Gastrocnemius medialis (tissue), 4 donors: ENCODE measurements around the gene FIGNL1. TPM values are rescaled to one million over a fixed set of nuclear protein-coding genes. Genes with fewer than 3 reads are reported as not detected.

Experiments used
- ATAC-seq, 2 donors: fragments of 150-250 bp; one replicate each; pipeline ENCODE4 v1.9.1; 2016
- DNase-seq, 2 donors: peaks; one replicate each; pipeline ENCODE4 v3.0.0-alpha.2; 2019
- H3K27ac ChIP-seq, 4 donors: fragments of 200-600 bp; sonication (generic); 1 replicate in 1 of 4; 2 replicates in 3 of 4; pipeline ENCODE4 v1.5.1; 2016 to 2018; ENCODE audit warnings: mild to moderate bottlenecking in 2 of 4, moderate library complexity in 1 of 4
- H3K27me3 ChIP-seq, 3 donors: fragments of 200-600 bp; sonication (generic) in 2 of 3; 1 replicate in 1 of 3; 2 replicates in 2 of 3; pipeline versions ENCODE4 v1.5.1 to v1.6.0; 2016 to 2019; ENCODE audit warnings: mild to moderate bottlenecking in 1 of 3, moderate library complexity in 1 of 3
- H3K36me3 ChIP-seq, 2 donors: fragments of 200-600 bp; sonication (generic) in 1 of 2; one replicate each; pipeline ENCODE4 v1.5.1; 2017 to 2018
- H3K4me1 ChIP-seq, 2 donors: fragments of 200-600 bp; sonication (generic) in 1 of 2; one replicate each; pipeline ENCODE4 v1.5.1; 2016 to 2017; ENCODE audit warnings: mild to moderate bottlenecking in 2 of 2
- H3K4me3 ChIP-seq, 4 donors: fragments of 200-600 bp; sonication (generic) in 3 of 4; 1 replicate in 1 of 4; 2 replicates in 3 of 4; pipeline ENCODE4 v1.5.1; 2016 to 2019; ENCODE audit warnings: mild to moderate bottlenecking in 2 of 4
- H3K9me3 ChIP-seq, 3 donors: fragments of 200-600 bp; sonication (generic) in 2 of 3; 1 replicate in 1 of 3; 2 replicates in 2 of 3; pipeline ENCODE4 v1.5.1; 2016 to 2019
- CTCF ChIP-seq, 5 experiments: fragments of 450-650 bp in 3 of 5; fragments of 200-600 bp in 2 of 5; sonication (generic) in 2 of 5; IDR thresholded peaks in 4 of 5; conservative IDR thresholded peaks in 1 of 5; 1 replicate in 4 of 5; 2 replicates in 1 of 5; pipeline ENCODE4 v1.5.1; 2016 to 2019; ENCODE audit warnings: antibody characterized with exemption in 5 of 5, mild to moderate bottlenecking in 3 of 5, moderate library complexity in 3 of 5
- POLR2A ChIP-seq, 2 donors: fragments of 450-650 bp; IDR thresholded peaks; one replicate each; pipeline ENCODE4 v1.6.1; 2017; ENCODE audit warnings: antibody characterized with exemption in 2 of 2, mild to moderate bottlenecking in 2 of 2, moderate library complexity in 2 of 2
- in situ Hi-C, 4 donors: fragments of 200-750 bp; cut with MboI; loops; one replicate each; pipeline versions ENCODE4 v1.15.0 to v1.8.0; 2017; ENCODE audit warnings: low sequenced_read_pairs in 4 of 4
- intact Hi-C: fragments of 100-400 bp; cut with DNase I; formaldehyde crosslinking; loops from one replicate; pipeline ENCODE4 v1.15.1; 2023; ENCODE audit warnings: low total_unique reads
- total RNA-seq, 4 donors: library from RNA; depleted of rRNA; stranded (reverse); fragments of >200 nt; gene quantifications; one replicate each; pipeline versions ENCODE4 v1.1.0 to v1.2.3, GENCODE V29; 2016

FIGNL1 gene
- total RNA-seq, 4 donors from 2014 or later, result 2.3 to 9.2 (median 6.2) TPM

- peak overlapping the region; percentile 50 to 83 (median 78) for H3K27ac ChIP-seq
- intact Hi-C loops (loop anchor here (2.0 to 5.0 kb wide), 2 partner anchors 30 to 118 kb away; no protein-coding TSS in a partner anchor), in situ Hi-C loops (loop anchor here in 3 of 4 donors (25.0 kb wide), 5 partner anchors 213 to 888 kb away; partner anchors contain the start of gene GRB10 (in 2 of the 3))
- no peaks in the 10 kb centered on the region for H3K9me3 ChIP-seq
- ATAC-seq, result peak; percentile 68 to 79
- no peak overlapping the region for H3K4me3 ChIP-seq
- H3K4me1 ChIP-seq, result peaks cover 8 to 18% of the 10 kb centered on the region in 2 donors
- H3K36me3 ChIP-seq, result no peaks in the 10 kb centered on the region
- no peaks in the 10 kb centered on the region for H3K27me3 ChIP-seq
- TF ChIP-seq POLR2A (IDR thresholded peaks at IDR 0.05) (no peak), CTCF (IDR thresholded peaks at IDR 0.05 in 4 of 5, conservative IDR thresholded peaks at IDR 0.05 in 1 of 5) (no peak)
- DNase-seq, result peak; percentile 51 to 79
Observed at GRCh38 chr7:50474382-50475160, 24.4 kb upstream of the FIGNL1 start.

- H3K4me1 ChIP-seq, result peaks cover 8 to 18% of the 10 kb centered on the region in 2 donors
- ATAC-seq, result peak; percentile 86 to 89
- in situ Hi-C loops, result loop anchor here in 3 of 4 donors (25.0 kb wide), 5 partner anchors 214 to 889 kb away; partner anchors contain the start of gene GRB10 (in 2 of the 3)
- peak overlapping the region; percentile 50 to 83 (median 78) for H3K27ac ChIP-seq
- H3K36me3 ChIP-seq, result no peaks in the 10 kb centered on the region
- H3K9me3 ChIP-seq, result no peaks in the 10 kb centered on the region
- no peak overlapping the region for H3K4me3 ChIP-seq
- no peaks in the 10 kb centered on the region for H3K27me3 ChIP-seq
- intact Hi-C loops, result loop anchor here (5.0 kb wide), 1 partner anchor 119 kb away; no protein-coding TSS in a partner anchor
- peak in 1 of 2 donors; percentile 18 for TF ChIP-seq POLR2A (IDR thresholded peaks at IDR 0.05)
- TF ChIP-seq CTCF (IDR thresholded peaks at IDR 0.05 in 4 of 5, conservative IDR thresholded peaks at IDR 0.05 in 1 of 5), result no peak
- DNase-seq, result peak; percentile 86 to 95
Observed at GRCh38 chr7:50473531-50473930, 23.4 kb upstream of the FIGNL1 start.

- Histone ChIP-seq H3K9me3 (no peaks in the 10 kb centered on the region), H3K36me3 (no peaks in the 10 kb centered on the region), H3K27me3 (no peaks in the 10 kb centered on the region), H3K4me1 (peaks cover 13 to 23% of the 10 kb centered on the region in 2 donors), H3K4me3 (no peak overlapping the region), H3K27ac (peak overlapping the region in 1 of 4 donors; percentile 83)
- ATAC-seq (no peak), DNase-seq (no peak)
- intact Hi-C loops, result loop anchor here (5.0 kb wide), 1 partner anchor 120 kb away; no protein-coding TSS in a partner anchor
- no peak for TF ChIP-seq POLR2A (IDR thresholded peaks at IDR 0.05)
- TF ChIP-seq CTCF (IDR thresholded peaks at IDR 0.05 in 4 of 5, conservative IDR thresholded peaks at IDR 0.05 in 1 of 5), result no peak
- in situ Hi-C loops, result loop anchor here in 3 of 4 donors (25.0 kb wide), 5 partner anchors 215 to 890 kb away; partner anchors contain the start of gene GRB10 (in 2 of the 3)
Observed at GRCh38 chr7:50472427-50472826, 22.3 kb upstream of the FIGNL1 start.

- H3K9me3 ChIP-seq, result no peaks in the 10 kb centered on the region
- no peak overlapping the region for H3K4me3 ChIP-seq
- no peak for DNase-seq
- peaks cover 14 to 23% of the 10 kb centered on the region in 2 donors for H3K4me1 ChIP-seq
- no peak overlapping the region for H3K27ac ChIP-seq
- in situ Hi-C loops (loop anchor here in 3 of 4 donors (25.0 kb wide), 5 partner anchors 215 to 890 kb away; partner anchors contain the start of gene GRB10 (in 2 of the 3)), intact Hi-C loops (loop anchor here (5.0 kb wide), 1 partner anchor 120 kb away; no protein-coding TSS in a partner anchor)
- ATAC-seq, result no peak
- no peaks in the 10 kb centered on the region for H3K36me3 ChIP-seq
- no peak for TF ChIP-seq POLR2A (IDR thresholded peaks at IDR 0.05)
- no peak for TF ChIP-seq CTCF (IDR thresholded peaks at IDR 0.05 in 4 of 5, conservative IDR thresholded peaks at IDR 0.05 in 1 of 5)
- no peaks in the 10 kb centered on the region for H3K27me3 ChIP-seq
Observed at GRCh38 chr7:50471970-50472369, 21.8 kb upstream of the FIGNL1 start.
